ENCODE measurements around the gene SOD3.

The SOD3 gene, protein sequence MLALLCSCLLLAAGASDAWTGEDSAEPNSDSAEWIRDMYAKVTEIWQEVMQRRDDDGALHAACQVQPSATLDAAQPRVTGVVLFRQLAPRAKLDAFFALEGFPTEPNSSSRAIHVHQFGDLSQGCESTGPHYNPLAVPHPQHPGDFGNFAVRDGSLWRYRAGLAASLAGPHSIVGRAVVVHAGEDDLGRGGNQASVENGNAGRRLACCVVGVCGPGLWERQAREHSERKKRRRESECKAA

DNA sequence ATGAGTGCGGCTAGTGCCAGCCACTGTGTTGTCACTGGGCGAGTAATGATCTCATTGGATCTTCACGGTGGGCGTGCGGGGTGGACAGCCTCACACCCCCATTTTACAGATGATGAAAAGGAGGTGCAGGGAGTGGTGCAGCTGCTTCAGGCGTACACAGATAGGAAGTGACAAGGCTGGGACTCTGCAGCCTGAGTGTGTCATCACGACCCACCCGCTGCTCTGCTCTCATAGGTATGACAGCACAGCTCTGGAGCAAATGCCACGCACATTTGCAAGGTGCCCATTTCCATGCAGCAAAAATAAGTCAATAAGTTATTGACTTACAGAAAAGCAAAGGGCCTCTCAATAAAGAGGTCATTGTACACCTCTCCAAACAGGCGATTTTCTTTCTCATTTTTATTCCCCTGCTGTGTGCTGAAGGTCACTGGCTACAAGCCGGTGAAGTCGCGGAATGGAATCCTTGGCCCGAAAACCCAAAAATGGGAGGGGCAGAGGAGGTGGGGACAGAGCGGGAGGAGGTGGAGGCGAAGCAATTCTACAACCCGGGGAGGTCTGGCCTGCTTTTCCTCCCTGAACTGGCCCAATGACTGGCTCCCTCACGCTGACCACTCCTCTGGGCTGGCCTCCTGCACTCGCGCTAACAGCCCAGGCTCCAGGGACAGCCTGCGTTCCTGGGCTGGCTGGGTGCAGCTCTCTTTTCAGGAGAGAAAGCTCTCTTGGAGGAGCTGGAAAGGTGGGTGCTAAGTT, at the start of gene SOD3:
TSS of gene SOD3 (plus strand) at position 658 of the 750 bp plus-strand sequence. CDS start 3,949 bp downstream, outside the sequence.
- DNase-seq: peak; percentile 97

DNA sequence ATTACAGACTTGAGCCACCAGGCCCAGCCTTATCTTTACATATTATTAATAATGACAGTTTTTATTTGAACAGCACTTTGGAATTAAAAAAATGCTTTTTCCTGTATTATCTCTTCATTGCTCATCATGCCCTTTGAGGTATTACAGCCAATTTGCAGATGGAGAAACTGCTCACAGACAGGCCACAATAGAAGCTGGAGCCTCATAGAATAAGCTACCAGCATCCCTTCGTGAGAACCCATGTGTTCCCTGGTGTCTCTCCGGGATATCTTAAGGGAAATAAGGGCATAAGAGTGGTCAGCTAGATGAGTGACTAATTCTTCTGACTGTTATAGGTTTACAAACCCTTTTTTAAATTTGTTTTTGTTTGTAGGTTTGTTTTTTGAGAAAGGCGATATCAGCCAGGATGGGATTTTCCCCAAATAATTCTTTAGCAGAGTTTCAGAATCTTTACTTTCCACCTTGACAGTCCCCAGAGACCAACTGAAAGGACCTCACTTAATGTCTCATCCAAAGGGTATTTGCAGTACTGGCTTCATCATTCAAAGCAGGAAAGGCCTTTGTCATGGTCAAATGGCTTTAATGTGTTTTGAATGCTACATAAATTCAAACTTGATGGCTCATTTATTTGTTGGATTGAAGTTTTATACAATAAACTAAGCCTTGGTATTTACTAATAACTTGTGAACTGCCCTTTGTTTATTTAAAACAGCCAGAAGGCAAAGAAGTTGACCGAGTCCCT, 48.0 kb upstream of the SOD3 start:
- DNase-seq: no peak

DNA sequence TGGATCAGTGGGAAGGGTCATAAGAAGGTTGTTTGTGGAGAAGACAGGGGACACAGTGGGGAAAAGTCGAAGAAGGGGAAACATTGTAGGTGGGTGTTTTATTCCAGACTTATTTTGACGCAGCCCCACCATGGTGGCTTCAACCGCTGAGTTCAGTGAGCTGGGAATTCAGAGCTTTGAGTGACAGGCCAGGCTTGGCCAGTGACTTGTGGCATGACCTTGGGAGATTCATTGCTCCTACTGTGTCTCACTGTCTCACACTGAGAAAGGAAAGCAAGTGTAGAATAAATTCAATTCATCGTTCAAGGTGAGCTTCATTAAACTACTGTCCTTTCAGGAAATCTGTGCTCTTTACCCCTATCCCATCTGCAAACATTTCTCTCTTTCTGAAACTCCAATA, 47.4 kb upstream of the SOD3 start:
- no peak for DNase-seq

DNA sequence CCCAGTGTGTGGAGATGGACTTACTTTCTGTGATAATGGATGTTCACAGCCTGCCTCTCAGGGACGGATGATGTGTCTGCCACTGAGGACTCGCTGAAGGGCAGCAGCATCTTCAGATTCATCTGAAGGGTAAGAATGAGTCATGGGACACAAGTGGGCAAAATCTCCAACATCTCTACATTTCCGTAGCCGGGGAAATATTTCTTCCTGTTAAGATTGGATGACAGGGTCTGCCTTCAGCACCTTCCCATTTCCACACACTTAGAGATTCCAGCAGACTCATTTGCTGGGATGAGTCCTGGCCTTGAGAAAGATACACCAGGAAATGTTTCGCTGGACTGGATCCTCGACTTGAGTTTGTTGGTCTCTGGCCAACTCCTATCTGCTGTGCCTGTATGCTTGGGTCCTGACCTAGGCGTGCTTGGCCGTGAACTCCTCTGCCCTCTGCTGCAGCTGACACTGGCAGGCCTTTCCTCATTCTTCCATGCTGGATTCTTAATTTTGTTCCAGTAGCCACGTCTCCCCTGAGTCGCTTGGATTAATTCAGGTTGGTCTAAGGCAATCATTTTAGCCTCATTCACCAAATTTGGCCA, 46.5 kb upstream of the SOD3 start:
- no peak for DNase-seq

DNA sequence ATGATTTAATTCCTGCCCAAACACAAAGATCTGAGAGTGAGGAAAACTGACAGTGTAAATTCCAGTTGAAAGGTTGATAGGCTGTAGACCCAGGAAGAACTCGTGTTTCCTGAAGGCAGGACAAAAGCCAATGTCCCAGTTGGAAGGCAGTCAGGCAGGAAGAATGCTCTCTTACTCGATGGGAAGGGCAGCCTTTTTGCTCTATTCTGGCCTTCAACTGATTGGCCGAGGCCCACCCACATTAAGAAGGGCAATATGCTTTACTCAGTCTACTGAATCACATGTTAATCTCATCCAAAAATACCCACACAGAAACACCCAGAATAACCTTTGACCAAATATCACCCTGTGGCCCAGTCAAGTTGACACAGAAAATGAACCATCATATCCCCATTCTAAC, 45.3 kb upstream of the SOD3 start:
- DNase-seq: no peak

DNA sequence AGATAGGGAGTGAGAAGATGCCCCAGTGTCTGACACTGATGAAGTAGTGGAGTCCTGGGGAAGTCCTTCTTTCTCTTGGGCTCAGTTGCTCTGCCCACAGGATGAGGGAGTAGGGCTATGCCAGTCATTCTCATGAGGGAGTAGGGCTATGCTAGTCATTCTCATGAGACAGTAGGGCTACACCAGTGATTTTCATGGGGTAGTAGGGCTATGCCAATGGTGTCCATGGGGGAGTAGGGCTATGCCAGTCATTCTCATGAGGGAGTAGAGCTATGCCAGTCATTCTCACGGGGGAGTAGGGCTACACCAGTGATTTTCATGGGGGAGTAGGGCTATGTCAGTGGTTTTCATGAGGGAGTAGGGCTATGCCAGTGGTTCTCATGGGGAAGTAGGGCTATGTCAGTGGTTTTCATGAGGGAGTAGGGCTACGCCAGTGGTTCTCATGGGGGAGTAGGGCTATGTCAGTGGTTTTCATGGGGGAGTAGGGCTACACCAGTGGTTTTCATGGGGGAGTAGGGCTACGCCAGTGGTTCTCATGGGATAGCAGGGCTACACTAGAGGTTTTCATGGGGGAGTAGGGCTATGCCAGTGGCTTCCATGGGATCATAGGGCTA, 43.3 kb upstream of the SOD3 start:
- DNase-seq: no peak

DNA sequence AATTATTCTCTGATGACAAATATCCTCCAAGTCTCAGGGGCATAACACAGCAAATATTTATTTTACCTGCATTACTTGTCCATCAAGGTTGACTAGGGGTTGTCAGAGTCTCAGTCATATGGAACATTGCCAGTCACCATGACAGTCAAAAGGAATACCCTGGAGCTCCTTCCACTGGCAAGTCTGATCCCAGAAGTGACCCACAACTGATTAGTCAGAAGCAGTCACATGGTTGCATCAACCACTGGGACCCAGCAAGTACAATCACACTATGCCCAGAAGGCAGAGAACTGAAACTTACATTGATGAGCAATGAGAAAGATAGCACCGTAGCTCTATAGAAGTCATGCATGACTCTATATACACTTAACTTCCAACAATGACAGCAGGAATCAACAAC, 41.9 kb upstream of the SOD3 start:
- DNase-seq: peak; percentile 68

DNA sequence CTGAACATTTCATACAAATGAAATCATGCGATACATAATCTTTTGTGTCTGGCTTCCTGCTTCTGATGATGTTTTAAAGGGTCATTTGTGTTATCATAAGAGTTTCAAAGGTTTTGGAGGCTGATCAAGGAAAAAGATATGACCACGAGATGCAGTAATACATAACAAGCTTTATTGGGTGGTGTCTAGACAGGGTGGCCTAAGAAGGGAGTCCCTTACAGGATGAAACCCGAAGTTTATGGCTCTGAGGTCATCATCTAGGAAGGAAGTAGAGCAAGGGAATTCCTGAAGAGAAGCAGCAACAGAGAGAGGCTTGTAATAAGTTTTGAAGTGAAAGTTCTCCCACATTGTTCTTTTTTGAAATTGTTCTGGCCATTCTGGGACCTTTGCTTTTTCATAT, 40.8 kb upstream of the SOD3 start:
- DNase-seq: no peak

DNA sequence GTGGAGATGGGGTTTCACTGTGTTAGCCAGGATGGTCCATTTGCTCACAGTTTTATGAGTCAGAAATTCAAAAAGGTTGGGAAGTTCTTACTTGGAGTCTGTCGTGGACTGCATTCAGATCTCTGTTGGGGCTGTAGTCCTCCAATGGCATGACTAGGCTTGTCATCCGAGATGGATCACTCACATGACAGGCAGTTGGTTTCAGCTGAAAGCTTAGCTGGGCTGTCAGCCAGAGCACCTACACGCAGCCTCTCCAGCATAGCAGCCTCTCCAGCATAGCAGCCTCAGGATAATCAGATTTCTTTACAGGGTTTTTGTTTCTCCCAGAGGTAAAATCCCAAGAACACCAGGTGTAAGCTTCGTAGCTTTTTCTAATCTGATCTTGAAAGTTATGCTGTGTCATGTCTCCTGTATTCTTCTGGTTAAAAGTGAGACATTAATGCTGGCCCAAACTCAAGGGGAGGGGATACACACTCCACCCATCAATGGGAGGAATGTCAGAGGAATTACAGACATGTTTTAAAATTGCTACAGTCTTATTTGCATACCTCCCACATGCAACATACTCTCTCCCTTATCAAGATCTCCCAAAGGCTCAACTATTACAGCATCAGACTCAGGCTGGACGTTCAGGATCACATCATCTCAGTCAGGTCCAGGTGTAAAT, 31.6 kb upstream of the SOD3 start:
- peak; percentile 80 for DNase-seq

DNA sequence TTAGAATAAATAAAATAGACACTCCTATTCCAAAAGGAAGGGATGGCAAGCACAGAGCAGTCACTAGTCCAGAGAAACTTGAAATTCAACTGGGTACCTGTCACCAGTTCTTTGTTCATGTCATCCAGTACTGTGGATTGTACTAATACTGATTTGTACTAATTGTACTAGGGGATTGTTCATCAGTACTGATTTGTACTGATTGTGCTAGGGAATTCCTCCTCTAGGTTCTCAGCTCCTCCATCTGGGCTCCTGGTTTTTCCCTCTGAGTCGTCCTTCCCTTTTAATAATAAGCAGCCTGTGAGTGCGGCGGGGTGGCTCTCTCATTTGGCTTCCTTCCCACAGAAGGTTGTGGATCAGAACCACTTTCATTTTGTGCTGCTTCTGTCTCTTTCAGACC, 31.0 kb upstream of the SOD3 start:
- DNase-seq: no peak

DNA sequence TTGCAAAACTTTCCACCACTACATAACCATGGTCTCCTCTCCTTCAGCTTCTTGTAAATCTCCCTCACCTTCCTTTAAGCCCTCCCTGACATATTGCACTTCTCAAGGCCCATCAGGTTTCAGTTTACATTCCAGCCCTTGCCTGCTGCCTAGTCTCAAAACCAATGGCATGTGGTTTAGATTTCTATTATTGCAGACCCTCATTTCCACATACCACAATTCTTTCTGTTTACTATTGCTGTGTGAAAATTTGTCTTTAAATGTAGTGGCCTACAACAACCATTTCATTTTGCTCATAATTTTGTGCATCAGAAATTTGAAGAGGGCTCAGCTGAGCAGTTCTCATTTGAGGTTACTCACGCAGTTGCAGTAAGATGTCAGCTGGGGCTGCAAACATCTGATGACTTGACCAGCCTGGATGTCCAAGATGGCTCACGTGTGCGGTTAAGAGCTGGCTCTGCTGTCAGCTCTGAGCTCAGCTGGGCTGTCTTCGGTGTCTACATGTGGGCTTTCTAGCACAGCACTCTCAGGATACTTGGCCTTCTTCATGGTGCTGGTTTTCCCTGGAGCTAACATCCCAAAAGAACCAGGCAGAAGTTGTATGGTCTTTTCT, 29.9 kb upstream of the SOD3 start:
- no peak for DNase-seq

DNA sequence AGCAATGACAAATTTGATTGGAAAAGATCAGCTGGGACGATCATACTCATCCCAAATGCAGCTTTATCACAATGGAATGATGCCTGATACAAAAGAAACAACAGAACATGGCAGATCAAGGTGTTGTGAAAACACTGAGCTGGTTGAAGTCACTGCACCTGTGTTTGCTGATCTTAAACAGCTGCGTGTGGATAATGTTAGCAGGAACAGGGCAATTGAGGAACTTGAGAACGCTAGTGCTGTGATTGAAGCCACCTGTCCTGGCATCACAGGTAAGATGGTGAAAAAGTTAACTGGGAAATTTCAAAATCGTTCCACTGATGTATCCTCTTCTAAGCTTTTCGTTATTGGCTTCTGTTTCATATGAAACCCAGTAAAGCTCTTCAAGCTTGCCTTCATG, 27.4 kb upstream of the SOD3 start:
- DNase-seq: no peak

DNA sequence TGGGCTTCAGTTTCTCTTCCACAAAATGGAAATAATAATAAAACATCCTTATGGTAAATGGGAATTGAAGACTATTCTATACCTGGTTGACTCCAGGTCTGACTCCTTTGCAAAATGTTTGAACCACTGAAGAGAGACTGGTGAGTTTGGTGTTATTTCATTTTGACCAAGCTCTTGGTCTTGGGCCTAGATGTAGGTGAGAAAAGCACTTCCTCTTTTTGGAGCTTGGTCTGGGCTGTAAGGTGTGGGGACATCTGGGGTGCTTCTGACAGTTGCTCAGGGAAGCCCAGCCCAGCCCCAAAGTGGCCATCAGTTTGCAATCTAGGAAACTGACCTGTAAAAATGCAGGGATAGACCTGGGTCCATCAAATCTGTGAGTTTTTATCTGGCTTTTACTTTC, 26.8 kb upstream of the SOD3 start:
- no peak for DNase-seq

DNA sequence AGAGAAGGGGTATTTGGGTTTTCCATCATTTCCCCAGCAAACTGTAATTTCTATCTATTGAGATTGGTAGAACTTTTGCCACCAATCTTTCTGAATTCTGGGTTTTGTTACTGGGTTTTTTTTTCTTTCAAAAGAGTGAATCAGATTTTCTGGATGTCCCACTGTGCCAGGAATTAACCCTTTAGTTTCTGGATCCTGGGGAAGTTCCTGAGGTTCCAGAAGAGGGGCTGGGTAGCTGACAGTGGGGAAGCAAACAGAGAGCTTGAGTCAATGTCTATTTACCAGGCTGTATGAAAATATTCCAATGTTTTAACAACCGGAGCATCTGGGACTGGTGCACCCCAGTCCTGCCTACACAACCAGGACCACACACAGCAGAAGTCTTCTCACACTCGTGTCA, 25.8 kb upstream of the SOD3 start:
- DNase-seq: no peak

DNA sequence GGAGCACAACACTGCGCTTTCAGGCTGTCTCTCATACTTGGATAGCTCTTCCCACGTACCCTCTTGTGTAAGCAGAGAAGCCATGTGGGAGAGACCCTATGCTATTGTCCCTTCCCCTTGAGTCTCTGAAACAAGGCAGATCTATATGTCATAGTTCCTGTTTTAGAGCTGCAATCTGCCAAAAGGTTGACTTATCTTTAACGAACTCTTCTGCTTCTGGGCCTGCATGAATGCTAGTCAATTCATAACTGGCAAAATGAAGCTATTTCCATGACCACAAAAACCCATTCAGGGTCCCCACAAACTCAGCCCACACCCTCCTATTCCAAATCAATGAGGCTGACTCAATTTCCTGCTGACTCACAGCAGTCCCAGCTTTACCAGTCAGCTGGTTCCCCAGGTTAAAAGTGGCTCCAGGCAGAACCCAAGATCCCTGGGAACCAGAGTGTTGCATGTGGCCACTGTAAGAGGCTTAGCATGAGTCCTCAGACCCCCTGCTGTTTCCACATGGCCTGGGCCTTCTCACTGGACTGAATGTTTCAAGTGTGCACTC, 25.3 kb upstream of the SOD3 start:
- DNase-seq: peak; percentile 75

DNA sequence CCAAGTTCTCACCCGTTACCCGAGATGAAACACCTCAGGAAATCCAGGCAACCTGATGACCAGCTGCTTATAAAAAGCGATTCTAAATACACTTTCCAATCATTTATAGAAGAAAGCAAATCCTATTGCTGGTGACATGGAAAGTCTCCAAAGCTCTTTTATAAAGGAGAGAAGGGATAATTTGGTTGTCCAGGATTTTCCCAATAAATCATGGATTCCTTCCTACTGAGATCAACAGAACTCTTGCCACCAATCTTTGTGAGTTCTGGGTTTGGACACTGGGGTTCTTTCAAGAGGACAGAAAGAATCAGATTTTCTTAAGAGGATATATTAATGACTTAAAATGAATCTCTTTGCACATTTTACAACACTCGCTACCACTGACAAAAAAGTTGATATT, 24.7 kb upstream of the SOD3 start:
- no peak for DNase-seq

DNA sequence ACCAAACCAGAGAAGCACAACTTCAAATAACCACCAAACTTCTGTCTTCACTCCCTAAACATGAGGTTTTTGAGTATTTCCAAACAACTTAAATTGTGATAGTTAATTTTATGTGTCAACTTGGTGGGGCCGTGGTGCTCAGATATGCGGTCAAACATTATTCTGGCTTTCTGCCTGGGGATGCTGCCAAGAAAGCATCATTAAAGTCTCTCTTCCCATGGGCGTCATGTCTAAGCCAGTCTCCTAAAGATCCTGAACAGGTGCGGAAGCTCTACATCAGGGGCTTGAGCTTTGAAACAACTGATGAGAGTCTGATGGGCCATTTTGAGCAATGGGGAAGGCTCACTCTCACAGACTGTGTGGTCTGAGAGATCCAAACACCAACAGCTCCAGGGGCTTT, 24.1 kb upstream of the SOD3 start:
- DNase-seq: no peak

DNA sequence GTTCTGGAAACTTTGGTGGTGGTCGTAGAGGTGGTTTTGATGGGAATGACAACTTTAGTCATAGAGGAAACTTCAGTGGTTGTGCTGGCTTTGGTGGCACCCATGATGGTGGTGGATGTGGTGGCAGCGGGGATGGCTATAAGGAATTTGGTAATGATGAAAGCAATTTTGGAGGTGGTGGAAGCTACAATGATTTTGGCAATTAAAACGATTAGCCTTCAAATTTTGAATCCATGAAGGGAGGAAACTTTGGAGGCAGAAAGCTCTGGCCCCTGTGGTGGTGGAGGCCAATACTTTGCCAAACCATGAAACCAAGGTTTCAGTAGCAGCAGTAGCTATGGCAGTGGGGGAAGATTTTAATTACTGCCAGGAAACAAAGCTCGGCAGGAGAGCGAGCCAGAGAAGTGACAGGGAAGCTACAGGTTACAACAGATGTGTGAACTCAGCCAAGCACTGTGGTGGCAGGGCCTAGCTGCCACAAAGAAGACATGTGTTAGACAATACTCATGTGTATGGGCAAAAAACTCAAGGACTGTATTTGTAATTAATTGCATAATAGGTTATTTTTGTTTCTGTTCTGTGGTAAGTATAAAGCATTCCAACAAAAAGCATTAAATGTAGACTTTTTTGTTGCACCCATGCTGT, 23.2 kb upstream of the SOD3 start:
- no peak for DNase-seq

DNA sequence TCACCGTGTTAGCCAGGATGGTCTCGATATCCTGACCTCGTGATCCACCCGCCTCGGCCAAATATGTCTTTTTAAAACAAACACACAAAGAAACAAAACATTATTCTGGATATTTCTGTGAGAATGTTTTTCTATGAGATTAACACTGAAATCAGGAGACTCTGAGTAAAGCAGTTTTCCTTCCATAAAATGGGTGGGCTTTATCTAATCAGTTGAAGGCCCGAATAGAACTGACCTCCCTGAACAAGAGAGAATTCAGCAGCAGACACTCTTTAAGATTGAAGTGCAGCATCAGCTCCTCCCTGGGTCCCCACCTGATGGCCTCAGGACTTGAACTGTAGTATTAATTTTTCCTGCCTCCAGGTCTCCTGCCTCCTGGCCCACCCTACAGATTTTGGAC, 22.4 kb upstream of the SOD3 start:
- no peak for DNase-seq

DNA sequence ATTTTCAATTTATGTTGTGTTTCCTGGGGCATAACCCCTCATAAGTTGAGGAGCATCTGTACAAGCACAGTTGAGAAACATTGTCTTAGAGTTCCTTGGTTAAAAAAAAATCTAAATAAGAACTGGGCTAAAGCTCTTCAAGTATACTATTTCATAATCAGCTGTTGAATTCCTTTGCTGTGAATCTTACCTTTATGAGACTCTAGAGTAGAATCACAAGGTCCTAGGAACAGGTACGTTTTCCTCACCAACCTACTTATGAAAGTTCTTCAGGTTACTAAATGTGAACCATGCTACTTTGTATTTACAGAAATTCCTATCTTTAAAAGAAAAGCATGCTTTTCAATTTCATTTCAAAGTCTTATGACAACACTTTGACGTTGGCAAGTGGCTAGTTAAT, 20.9 kb upstream of the SOD3 start:
- no peak for DNase-seq

DNA sequence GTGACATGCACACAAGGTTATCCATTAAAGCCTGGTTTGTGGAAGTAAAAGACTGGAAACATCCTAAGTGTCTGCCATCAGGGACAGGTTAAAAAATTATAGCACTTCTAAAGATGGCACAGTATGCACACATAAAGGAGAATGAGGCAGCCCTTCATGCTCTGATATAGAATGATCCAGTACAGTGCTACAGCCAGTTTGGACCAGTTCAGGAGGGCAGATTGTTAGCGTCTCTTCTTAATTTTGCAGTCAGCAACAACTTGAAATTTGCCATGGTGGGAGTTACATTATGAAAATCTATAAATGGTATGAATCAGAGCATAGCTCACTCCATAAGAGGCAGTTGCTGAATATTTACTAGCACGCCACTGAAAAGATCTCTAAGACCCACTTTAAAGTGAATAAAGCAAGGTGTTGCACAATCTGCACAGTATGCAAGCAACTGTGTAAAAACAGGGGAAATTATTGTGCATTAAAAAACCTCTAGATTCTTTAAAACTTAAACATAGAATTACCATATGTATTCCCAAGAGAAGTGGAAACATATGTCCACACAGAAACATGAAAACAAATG, 20.3 kb upstream of the SOD3 start:
- DNase-seq: no peak

Data from islet precursor cell (in vitro differentiated cells).